ENCODE results near the gene DENND5A. TPM values are rescaled to one million over a fixed set of nuclear protein-coding genes. Genes with fewer than 3 reads are reported as not detected.
"Not testable (repeated sequence)": the region's sequence is repeated elsewhere in the genome, so short reads cannot be mapped to it uniquely, and the experiment has no call there.

DENND5A gene
- total and polyA plus RNA-seq, 2 of the 8 experiments (the other 6 are each of a cell fraction or from before 2014, with no cell fraction given) = 65.7 to 139 TPM

GRCh38 chr11:9209604-9210003, 55.5 kb downstream of the DENND5A start:
- H2AFZ ChIP-seq (ENCODE audit: low read length); H4K5ac ChIP-seq (ENCODE audit: insufficient read length, low read depth, low read length); H3K56ac ChIP-seq (replicated peaks; ENCODE audit: insufficient read length, low read depth, low read length); H3K18ac ChIP-seq (ENCODE audit: extremely low read depth, low read length); H3K79me1 ChIP-seq (ENCODE audit: low read depth, low read length); H4K91ac ChIP-seq (replicated peaks; ENCODE audit: insufficient read length, low read length); FAIRE-seq; H3K4me3 ChIP-seq (ENCODE audit: extremely low read depth in 1 of 4, insufficient read depth in 2 of 4, low read depth in 3 of 4, low read length in 4 of 4); H2BK12ac ChIP-seq (ENCODE audit: low read depth, low read length); H3K23ac ChIP-seq (ENCODE audit: insufficient read length); H3K27ac ChIP-seq (ENCODE audit: low read depth, low read length); H4K20me1 ChIP-seq (replicated peaks in 1 of 2; ENCODE audit: control insufficient read depth in 1 of 2, insufficient read depth in 2 of 2, low read length in 2 of 2); H2BK20ac ChIP-seq (ENCODE audit: low read length); H3K4ac ChIP-seq (replicated peaks; ENCODE audit: insufficient read length, low read depth, low read length); H2AK5ac ChIP-seq (ENCODE audit: low read depth, low read length); H3K4me1 ChIP-seq (replicated peaks in 1 of 4; ENCODE audit: control insufficient read depth in 3 of 4, insufficient read depth in 4 of 4, low read length in 3 of 4); H3K9me3 ChIP-seq (ENCODE audit: insufficient read depth in 2 of 2, low read depth in 1 of 2, low read length in 1 of 2); H3K36me3 ChIP-seq (ENCODE audit: control insufficient read depth in 2 of 4, insufficient read depth in 4 of 4, low read length in 3 of 4); H3K4me2 ChIP-seq (ENCODE audit: insufficient read depth in 1 of 2, low read depth in 2 of 2, low read length in 2 of 2); H3K23me2 ChIP-seq (ENCODE audit: low read depth, low read length); DNase-seq (ENCODE audit: low read depth in 1 of 2, low spot score in 2 of 2); H2BK5ac ChIP-seq (ENCODE audit: low read depth, low read length); H3K9ac ChIP-seq (replicated peaks in 1 of 4; ENCODE audit: extremely low read depth in 1 of 4, low read depth in 3 of 4, low read length in 3 of 4); H2BK15ac ChIP-seq (ENCODE audit: low read length); H4K8ac ChIP-seq (ENCODE audit: extremely low read depth, insufficient read depth, low read length); H3K27me3 ChIP-seq (replicated peaks in 1 of 4; ENCODE audit: control insufficient read depth in 3 of 4, extremely low read depth in 1 of 4, insufficient read depth in 3 of 4, low read length in 3 of 4); H2BK120ac ChIP-seq (replicated peaks; ENCODE audit: low read depth, low read length); H3K14ac ChIP-seq (ENCODE audit: insufficient read length): not testable (repeated sequence)
- WGBS, 2 experiments (ENCODE audit: extremely low coverage in 1 of 2, insufficient coverage in 1 of 2, insufficient read length in 1 of 2, insufficient replicate concordance in 2 of 2, low coverage in 1 of 2, low lambda C conversion rate in 2 of 2, missing lambda C conversion rate in 1 of 2) = 88% methylated on average over 4 of the region's 4 CpGs; no CpG with 5 or more reads in 1 of the 2 experiments
- peaks cover 0 to 65% of the 10 kb centered on the region in 2 experiments; a peak in 3 of 4 replicates for H3K79me2 ChIP-seq (ENCODE audit: control insufficient read depth in 1 of 2, insufficient read depth in 2 of 2, low read length in 2 of 2)
- POLR2A ChIA-PET (ENCODE audit: partially characterized antibody) = interaction anchor here (1.4 kb wide), 1 partner anchor 176 kb away, joined by 5 read pairs; no protein-coding TSS in a partner anchor
- CTCF ChIA-PET (ENCODE audit: partially characterized antibody) = interaction anchor here (0.6 to 1.7 kb wide), 3 partner anchors 9 to 194 kb away, joined by 3 to 5 read pairs (median 3); no protein-coding TSS in a partner anchor

Data from H1 (cell line).